ENCODE measurements around the gene GLCE. TPM values are rescaled to one million over a fixed set of nuclear protein-coding genes. Genes with fewer than 3 reads are reported as not detected.

The GLCE gene
- total RNA-seq, 2 experiments from 2014 or later, result 3.8 to 4.0 TPM

DNA sequence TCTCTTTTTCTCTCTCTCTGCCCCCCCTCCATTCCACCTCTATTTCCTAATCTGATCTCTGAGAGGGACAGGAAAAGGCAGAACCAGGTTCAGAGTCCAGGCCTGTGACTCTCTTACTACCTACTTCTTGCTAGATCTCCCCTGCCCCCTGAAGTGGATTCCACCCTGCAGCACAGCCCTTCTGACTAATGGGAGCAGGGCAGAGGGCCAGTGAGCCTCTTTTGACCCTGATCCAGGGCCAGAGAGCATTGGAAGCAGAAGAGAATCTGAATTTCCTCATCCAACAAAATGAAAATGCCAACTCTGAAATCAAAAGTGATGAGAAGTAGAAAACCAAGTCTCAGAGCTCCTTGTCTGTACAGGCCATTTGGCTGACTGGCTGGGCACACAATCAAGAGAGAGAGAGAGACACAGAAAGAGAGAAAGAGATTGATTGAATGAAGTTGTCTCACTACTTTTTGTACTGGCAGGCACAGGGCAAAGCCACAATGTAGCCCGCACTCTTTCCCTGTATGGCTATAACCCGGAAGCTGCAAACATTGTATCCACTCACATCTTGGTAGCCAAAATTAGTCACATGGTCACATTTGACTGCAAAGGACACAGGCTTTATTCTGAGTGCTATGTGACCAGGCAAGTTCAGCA is 31.6 kb upstream of the GLCE start:
- H3K9me3 Mint-ChIP-seq, result no peaks in the 10 kb centered on the region
- peaks cover 2% of the 10 kb centered on the region for H3K27me3 Mint-ChIP-seq
- POLR2A ChIA-PET, result no interaction called here
- no peak overlapping the region for H3K27ac Mint-ChIP-seq
- CTCF ChIA-PET, result no interaction called here
- DNase-seq, result no peak
- no peak overlapping the region for H3K4me3 Mint-ChIP-seq
- H3K4me1 Mint-ChIP-seq, result peaks cover 11% of the 10 kb centered on the region
- no peaks in the 10 kb centered on the region for H3K36me3 Mint-ChIP-seq (ENCODE audit: low read depth)

DNA sequence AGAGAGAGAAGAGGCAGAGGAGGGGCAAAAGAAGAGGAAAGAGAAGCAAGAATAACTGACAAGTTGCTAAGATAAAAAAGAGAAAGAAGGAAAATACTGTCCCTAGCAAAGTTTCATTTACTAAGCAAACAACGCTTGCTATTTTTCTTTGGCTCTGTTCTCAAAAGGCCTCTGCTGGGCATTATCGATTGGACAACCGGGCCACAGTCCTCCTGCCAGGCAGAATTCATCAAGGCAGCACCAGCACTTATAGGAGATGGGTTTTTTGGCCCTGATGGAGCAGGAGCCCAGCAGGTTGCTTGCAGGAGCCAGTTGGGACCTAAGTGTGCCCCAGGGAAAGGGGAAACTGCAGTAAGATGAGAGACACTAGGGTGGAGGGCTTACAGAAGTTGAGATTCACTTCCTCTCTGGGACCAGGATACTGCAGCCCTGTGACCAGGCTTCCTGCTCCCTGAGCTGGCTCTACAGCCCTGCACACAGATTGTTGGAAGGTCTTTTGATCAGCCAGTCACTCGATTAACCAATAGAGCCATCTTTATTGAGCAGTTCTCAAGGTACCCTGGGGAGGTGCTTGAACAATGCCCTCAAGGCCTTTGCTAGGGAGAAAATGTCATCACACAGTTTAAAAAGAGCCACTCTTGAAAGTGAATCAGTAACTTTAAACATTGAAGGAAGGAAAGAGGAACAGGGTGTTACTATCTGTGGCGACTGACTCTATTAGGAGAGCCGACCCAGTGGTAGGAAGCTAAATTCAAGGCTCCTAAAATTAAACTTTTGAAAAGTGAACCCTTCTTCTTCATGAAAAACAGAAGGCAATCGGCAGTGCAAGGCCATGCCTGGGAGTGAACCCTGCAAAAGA is 28.8 kb upstream of the GLCE start:
- CTCF ChIA-PET, result no interaction called here
- Mint-ChIP-seq H3K27me3 (peaks cover 3% of the 10 kb centered on the region), H3K9me3 (no peaks in the 10 kb centered on the region), H3K4me3 (no peak overlapping the region), H3K4me1 (peaks cover under 1% of the 10 kb centered on the region), H3K27ac (no peak overlapping the region), H3K36me3 (ENCODE audit: low read depth) (no peaks in the 10 kb centered on the region)
- POLR2A ChIA-PET, result no interaction called here
- no peak for DNase-seq

DNA sequence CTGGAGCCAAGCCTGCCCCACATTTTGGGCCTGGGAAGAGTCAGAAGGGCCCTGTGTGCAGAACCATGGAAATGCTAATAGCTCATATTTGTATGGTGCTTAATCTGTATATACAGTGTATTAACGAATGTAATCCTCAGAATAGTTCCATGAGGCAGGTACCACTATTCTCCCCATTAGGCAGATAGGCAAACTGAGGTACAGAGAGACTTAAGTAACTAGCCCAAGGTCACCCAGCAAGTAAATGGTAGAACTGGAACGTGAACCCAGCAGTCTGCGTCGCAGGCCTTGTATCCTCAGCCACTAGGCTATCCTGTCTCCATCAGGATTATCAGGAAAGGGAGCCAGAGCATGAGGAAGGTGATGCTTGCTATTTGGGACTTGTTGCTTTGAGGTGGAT is 28.0 kb upstream of the GLCE start:
- ChIA-PET POLR2A (no interaction called here), CTCF (no interaction called here)
- no peaks in the 10 kb centered on the region for H3K9me3 Mint-ChIP-seq
- no peak for DNase-seq
- no peak overlapping the region for H3K27ac Mint-ChIP-seq
- no peaks in the 10 kb centered on the region for H3K36me3 Mint-ChIP-seq (ENCODE audit: low read depth)
- no peak overlapping the region for H3K4me3 Mint-ChIP-seq
- no peaks in the 10 kb centered on the region for H3K4me1 Mint-ChIP-seq
- peaks cover 3% of the 10 kb centered on the region for H3K27me3 Mint-ChIP-seq

DNA sequence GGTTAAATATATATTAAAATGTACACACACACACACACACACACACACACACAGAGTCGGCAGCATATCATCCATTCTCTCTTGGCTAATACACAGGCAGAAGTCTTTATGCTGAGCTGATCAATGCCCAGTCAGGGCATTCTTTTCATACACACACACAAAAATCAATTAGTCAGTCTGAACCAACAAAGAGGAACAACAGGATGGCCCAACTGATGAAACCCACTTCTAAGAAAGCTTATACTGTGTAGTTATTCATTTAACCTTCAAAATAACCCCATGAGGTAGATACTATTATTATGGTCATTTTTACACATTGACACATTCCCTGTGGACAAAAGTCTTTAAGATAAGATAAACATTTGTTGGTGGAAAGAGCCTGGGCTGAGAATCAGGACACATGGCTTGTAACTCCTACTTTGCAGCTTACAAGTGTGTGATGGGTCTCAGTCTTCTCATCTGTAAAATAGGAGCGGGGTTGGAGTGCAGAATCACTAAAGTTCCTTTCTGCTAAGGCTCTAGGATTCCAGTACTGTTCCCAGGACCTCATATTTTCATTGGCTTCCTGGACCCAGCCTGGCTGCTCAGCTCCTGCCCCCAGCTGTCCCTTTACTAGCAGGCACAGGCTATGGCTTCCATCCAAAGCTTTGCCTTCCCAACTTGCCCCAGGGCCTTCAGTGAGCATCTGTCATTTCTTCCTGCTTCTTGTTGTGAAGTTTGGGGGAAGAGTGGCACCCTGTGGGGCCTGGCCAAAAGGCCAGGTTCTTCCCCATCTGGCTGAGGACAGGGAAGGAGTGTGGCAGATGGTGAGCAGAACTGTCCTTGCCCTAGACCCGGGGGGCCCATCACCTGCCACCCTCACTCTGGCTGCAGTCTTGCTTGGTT is 27.2 kb upstream of the GLCE start:
- no peak for DNase-seq
- no peak overlapping the region for H3K4me3 Mint-ChIP-seq
- H3K9me3 Mint-ChIP-seq, result no peaks in the 10 kb centered on the region
- peaks cover 10% of the 10 kb centered on the region for H3K27me3 Mint-ChIP-seq
- H3K27ac Mint-ChIP-seq, result no peak overlapping the region
- no peaks in the 10 kb centered on the region for H3K4me1 Mint-ChIP-seq
- ChIA-PET POLR2A (interaction anchor here (0.6 kb wide), 1 partner anchor 84 kb away, joined by 3 read pairs; no protein-coding TSS in a partner anchor), CTCF (no interaction called here)
- no peaks in the 10 kb centered on the region for H3K36me3 Mint-ChIP-seq (ENCODE audit: low read depth)

DNA sequence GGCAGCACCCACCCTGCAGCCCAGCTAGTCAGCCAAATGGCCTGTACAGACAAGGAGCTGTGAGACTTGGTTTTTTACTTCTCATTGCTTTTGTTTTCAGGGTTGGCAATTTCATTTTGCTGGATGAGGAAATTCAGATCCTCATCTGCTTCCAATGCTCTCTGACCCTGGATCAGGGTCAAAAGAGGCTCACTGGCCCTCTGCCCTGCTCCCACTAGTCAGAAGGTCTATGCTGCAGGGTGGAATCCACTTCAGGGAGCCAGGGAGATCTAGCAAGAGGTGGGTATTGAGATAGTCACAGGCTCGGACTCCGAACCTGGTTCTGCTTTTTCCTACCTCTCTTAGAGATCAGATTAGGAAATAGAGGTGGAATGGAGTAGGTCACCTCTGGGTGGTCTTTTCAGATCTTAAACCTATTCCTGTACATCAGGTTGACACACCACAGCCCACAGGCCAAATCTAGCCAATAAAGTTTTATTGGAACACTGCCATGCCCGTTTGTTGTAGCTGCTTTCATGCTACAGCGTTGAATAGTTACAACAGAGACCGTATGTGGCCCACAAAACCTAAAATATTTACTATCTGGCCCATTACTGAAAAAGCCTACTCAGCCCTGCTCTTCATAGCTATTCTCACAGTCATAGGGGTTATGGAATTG is 26.4 kb upstream of the GLCE start:
- ChIA-PET POLR2A (no interaction called here), CTCF (no interaction called here)
- no peak for DNase-seq
- Mint-ChIP-seq H3K36me3 (ENCODE audit: low read depth) (no peaks in the 10 kb centered on the region), H3K27ac (no peak overlapping the region), H3K27me3 (peaks cover 14% of the 10 kb centered on the region), H3K4me3 (no peak overlapping the region), H3K4me1 (no peaks in the 10 kb centered on the region), H3K9me3 (no peaks in the 10 kb centered on the region)

DNA sequence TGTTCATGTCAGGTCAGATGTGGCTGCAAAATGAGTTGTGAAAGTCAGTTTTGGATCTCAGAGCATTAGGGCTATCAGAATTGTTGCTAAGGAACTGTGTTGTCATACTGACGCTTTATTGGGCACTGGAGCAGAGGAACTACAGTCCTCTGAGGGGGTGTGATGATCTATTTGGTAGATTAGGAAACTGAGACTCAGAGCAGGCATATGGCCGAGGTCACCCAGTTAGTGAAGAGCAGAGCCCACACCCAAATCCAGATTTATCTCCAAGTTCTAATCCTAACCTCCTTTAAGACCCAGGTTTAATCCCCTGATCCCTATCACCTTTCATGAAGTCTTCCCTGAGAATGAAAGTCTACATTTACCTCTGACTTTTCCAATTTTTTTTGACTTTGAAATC is 25.6 kb upstream of the GLCE start:
- Mint-ChIP-seq H3K4me3 (no peak overlapping the region), H3K36me3 (ENCODE audit: low read depth) (no peaks in the 10 kb centered on the region), H3K27ac (no peak overlapping the region), H3K4me1 (no peaks in the 10 kb centered on the region), H3K9me3 (no peaks in the 10 kb centered on the region), H3K27me3 (peaks cover 21% of the 10 kb centered on the region)
- ChIA-PET POLR2A (no interaction called here), CTCF (no interaction called here)
- DNase-seq, result no peak

DNA sequence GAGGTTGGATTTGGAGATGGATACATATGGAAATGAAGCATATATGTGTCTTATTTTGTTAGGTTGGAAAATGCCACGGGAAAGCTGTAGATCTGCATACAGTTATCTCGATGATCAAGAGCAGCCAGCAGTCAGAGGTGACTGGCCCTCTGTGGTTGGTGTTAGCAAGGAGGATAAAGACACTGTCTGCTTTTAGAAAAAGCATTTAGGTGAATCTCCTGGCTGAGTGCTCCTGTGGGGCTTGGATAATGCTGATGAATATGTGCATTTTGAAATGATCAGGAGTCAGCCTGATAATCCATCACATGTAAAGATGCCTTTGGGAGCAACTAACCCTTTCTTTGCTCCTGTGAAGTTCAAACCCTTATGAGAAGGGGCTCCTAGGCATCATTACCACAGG is 24.9 kb upstream of the GLCE start:
- CTCF ChIA-PET, result no interaction called here
- Mint-ChIP-seq H3K27ac (no peak overlapping the region), H3K36me3 (ENCODE audit: low read depth) (no peaks in the 10 kb centered on the region), H3K4me3 (no peak overlapping the region), H3K27me3 (peaks cover 25% of the 10 kb centered on the region), H3K4me1 (no peaks in the 10 kb centered on the region), H3K9me3 (no peaks in the 10 kb centered on the region)
- DNase-seq, result no peak
- POLR2A ChIA-PET, result no interaction called here

DNA sequence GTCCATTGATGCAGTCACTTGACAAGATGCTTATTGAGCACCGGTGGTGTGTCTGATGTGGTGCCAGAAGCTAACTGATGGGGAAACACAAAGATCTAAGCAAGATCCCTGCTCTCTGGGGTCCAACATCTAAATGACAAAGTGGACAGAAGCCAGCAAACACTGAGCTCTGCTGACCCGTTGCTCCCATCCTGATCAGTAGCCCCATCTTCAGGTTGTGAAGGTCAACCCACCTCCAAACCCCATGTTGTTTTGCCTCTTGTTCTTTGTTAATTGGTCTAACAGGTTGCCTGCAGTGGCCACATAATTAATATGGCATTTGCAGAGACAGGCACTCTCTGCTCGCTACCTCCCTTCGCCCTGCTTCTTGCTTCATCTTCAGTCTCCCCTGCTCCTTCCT is 21.5 kb upstream of the GLCE start:
- H3K4me3 Mint-ChIP-seq, result no peak overlapping the region
- ChIA-PET POLR2A (no interaction called here), CTCF (no interaction called here)
- no peaks in the 10 kb centered on the region for H3K36me3 Mint-ChIP-seq (ENCODE audit: low read depth)
- no peak for DNase-seq
- H3K27me3 Mint-ChIP-seq, result peaks cover 41% of the 10 kb centered on the region
- H3K4me1 Mint-ChIP-seq, result no peaks in the 10 kb centered on the region
- no peak overlapping the region for H3K27ac Mint-ChIP-seq
- no peaks in the 10 kb centered on the region for H3K9me3 Mint-ChIP-seq

DNA sequence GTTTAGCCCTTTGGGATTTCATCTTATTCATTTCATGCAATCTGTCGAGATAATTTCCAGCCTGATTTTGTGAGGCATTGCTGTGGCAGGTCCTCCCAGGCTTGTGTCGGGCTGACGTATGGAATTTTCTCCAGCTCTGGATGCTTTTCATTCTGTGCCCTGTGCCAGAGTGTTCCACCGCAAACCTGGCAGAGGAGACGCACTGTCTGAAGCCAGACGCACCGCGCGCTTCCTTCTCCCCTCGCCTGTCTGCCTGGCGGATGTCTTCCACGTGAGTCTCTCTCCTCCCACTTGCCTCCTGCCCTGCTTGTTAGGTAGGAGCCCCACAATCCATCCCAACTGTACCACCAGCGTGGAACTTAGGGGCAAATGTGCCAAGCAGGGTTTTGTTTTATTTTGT is 20.1 kb upstream of the GLCE start:
- H3K4me1 Mint-ChIP-seq, result no peaks in the 10 kb centered on the region
- no peak overlapping the region for H3K4me3 Mint-ChIP-seq
- H3K9me3 Mint-ChIP-seq, result no peaks in the 10 kb centered on the region
- H3K27me3 Mint-ChIP-seq, result peaks cover 43% of the 10 kb centered on the region
- H3K27ac Mint-ChIP-seq, result no peak overlapping the region
- DNase-seq, result no peak
- CTCF ChIA-PET, result no interaction called here
- no peaks in the 10 kb centered on the region for H3K36me3 Mint-ChIP-seq (ENCODE audit: low read depth)
- POLR2A ChIA-PET, result no interaction called here

DNA sequence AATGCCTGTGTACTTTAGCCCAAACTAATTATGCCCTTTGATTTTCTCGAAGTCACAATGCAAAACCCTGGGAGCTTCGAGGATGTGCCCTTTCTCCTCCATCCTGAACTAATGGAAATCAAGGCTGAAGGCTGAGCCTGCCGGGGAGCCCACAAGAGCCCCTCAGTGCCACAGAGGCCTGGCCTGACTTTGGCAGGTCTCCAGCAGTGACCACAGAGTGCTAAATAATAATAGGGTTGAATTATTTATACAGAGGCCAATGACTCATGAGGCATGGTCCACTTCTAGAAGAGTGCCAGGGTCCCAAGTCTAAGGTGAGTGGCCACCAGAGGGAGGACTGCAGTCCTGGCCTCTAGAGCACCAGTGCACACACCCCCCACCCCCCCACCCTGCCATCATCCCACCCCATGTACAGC is 19.1 kb upstream of the GLCE start:
- ChIA-PET POLR2A (interaction anchor here (0.6 kb wide), 1 partner anchor 93 kb away, joined by 3 read pairs; no protein-coding TSS in a partner anchor), CTCF (interaction anchor here (0.6 kb wide), 1 partner anchor 102 kb away, joined by 3 read pairs; no protein-coding TSS in a partner anchor)
- no peaks in the 10 kb centered on the region for H3K36me3 Mint-ChIP-seq (ENCODE audit: low read depth)
- H3K4me1 Mint-ChIP-seq, result no peaks in the 10 kb centered on the region
- H3K27me3 Mint-ChIP-seq, result peaks cover 51% of the 10 kb centered on the region
- DNase-seq, result no peak
- H3K4me3 Mint-ChIP-seq, result no peak overlapping the region
- H3K9me3 Mint-ChIP-seq, result no peaks in the 10 kb centered on the region
- H3K27ac Mint-ChIP-seq, result no peak overlapping the region

DNA sequence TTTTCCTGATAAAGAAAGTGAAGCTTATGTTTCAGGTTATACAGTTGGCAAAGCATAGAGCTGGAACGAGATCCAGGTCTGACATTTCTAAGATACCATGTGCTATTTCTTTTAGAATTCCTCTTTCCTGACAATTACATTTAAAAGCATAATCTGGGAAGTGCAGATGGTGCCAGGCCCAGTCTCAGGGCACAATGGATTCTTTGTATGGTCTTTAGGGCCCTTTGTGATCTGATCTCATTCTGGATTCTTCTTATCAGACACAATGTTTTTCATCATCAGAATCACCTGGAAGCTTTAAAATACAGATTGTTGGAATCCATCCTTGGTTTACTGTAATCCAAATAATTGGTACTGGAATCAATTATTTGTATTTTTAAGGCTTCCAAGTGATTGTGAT is 18.6 kb upstream of the GLCE start:
- no peaks in the 10 kb centered on the region for H3K4me1 Mint-ChIP-seq
- H3K36me3 Mint-ChIP-seq (ENCODE audit: low read depth), result no peaks in the 10 kb centered on the region
- no peak for DNase-seq
- CTCF ChIA-PET, result no interaction called here
- no peaks in the 10 kb centered on the region for H3K9me3 Mint-ChIP-seq
- H3K4me3 Mint-ChIP-seq, result no peak overlapping the region
- no peak overlapping the region for H3K27ac Mint-ChIP-seq
- POLR2A ChIA-PET, result interaction anchor here (0.6 kb wide), 1 partner anchor 93 kb away, joined by 3 read pairs; no protein-coding TSS in a partner anchor
- H3K27me3 Mint-ChIP-seq, result peaks cover 55% of the 10 kb centered on the region

DNA sequence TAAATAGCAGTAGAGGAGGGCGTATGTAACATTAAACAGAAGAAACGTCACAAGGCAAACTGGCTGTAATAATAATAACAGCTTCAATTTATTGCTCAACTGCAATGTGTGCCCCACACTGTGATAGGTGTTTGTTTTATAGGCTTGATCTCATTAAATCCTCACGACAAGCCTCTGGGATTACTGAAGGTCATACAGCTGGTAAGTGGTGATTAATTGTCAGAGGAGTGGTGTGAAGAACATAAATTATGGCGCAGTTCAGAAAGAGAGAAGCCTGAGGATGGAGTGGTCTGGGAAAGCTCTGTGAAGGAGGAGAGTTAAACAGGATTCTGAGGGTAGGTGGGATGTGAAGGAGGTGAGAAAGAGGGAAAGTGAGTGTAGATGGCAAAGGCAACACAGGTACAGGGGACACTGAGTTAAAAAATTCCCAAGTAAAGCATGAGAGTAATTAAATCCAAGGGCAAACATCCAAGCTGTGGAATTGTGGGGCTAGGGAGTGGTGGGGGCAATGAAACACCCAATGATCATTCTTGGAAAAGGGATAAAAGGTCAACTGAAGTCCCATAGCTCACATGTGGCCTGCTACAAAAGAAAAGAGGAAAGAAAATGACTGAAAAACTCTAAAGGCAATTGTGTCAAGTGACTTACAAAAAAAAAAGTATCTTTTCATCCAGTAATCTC is 16.5 kb upstream of the GLCE start:
- no peaks in the 10 kb centered on the region for H3K9me3 Mint-ChIP-seq
- ChIA-PET CTCF (interaction anchor here (0.6 to 0.9 kb wide), 2 partner anchors 17 to 100 kb away, joined by 3 read pairs; partner anchors contain the start of gene GLCE), POLR2A (no interaction called here)
- DNase-seq, result no peak
- H3K27ac Mint-ChIP-seq, result no peak overlapping the region
- no peaks in the 10 kb centered on the region for H3K4me1 Mint-ChIP-seq
- peaks cover 52% of the 10 kb centered on the region for H3K27me3 Mint-ChIP-seq
- H3K36me3 Mint-ChIP-seq (ENCODE audit: low read depth), result no peaks in the 10 kb centered on the region
- no peak overlapping the region for H3K4me3 Mint-ChIP-seq

All from activated CD4-positive, alpha-beta memory T cell treated with anti-CD3 and anti-CD28 coated beads, Interleukin-2, amount 10 ng/mL, durations not matched to agents 7 days and 5 days (primary cell).